ENCODE results near the gene RFX2.

GRCh38 chr19:6048348-6048747, 62.0 kb downstream of the RFX2 start:
- TF ChIP-seq, protein P1, sequence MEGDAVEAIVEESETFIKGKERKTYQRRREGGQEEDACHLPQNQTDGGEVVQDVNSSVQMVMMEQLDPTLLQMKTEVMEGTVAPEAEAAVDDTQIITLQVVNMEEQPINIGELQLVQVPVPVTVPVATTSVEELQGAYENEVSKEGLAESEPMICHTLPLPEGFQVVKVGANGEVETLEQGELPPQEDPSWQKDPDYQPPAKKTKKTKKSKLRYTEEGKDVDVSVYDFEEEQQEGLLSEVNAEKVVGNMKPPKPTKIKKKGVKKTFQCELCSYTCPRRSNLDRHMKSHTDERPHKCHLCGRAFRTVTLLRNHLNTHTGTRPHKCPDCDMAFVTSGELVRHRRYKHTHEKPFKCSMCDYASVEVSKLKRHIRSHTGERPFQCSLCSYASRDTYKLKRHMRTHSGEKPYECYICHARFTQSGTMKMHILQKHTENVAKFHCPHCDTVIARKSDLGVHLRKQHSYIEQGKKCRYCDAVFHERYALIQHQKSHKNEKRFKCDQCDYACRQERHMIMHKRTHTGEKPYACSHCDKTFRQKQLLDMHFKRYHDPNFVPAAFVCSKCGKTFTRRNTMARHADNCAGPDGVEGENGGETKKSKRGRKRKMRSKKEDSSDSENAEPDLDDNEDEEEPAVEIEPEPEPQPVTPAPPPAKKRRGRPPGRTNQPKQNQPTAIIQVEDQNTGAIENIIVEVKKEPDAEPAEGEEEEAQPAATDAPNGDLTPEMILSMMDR (IDR thresholded peaks at IDR 0.05): no peak
- no peak for TF ChIP-seq POLR2A (IDR thresholded peaks at IDR 0.05)

All from right lobe of liver (tissue), 4 donors.